Ascending aorta (tissue), 2 donors: ENCODE data around the gene CLDN12. TPM values are rescaled to one million over a fixed set of nuclear protein-coding genes. Genes with fewer than 3 reads are reported as not detected.

Experiments
- DNase-seq, 2 donors: peaks; one replicate each; pipeline ENCODE4 v3.0.0-alpha.2; 2019; ENCODE audit warnings: low spot score in 2 of 2
- H3K27ac ChIP-seq, 2 donors: fragments of 200-600 bp; sonication (generic); one replicate each; pipeline ENCODE4 v1.5.1; 2016 to 2017; ENCODE audit warnings: mild to moderate bottlenecking in 1 of 2
- H3K27me3 ChIP-seq: fragments of 200-600 bp; sonication (generic); one replicate; pipeline ENCODE4 v1.5.1; 2017
- H3K36me3 ChIP-seq, 2 donors: fragments of 200-600 bp; sonication (generic); one replicate each; pipeline ENCODE4 v1.5.1; 2016
- H3K4me1 ChIP-seq, 2 donors: fragments of 200-600 bp; sonication (generic); one replicate each; pipeline ENCODE4 v1.5.1; 2016 to 2017; ENCODE audit warnings: mild to moderate bottlenecking in 1 of 2
- H3K4me3 ChIP-seq, 2 donors: fragments of 200-600 bp; sonication (generic); one replicate each; pipeline ENCODE4 v1.5.1; 2016 to 2017; ENCODE audit warnings: mild to moderate bottlenecking in 1 of 2
- H3K9me3 ChIP-seq, 2 donors: fragments of 200-600 bp; sonication (generic); one replicate each; pipeline ENCODE4 v1.5.1; 2016
- intact Hi-C: fragments of 100-400 bp; cut with DNase I; formaldehyde crosslinking; loops from one replicate; pipeline ENCODE4 v1.15.1; 2023
- total RNA-seq: library from RNA; depleted of rRNA; stranded (reverse); fragments of >200 nt; gene quantifications from one replicate; pipeline ENCODE4 v1.1.0, GENCODE V29; 2016
- TF ChIP-seq, protein P1 (sequence below), 3 experiments: fragments of 200-600 bp in 2 of 3; fragments of 450-650 bp in 1 of 3; sonication (generic) in 2 of 3; IDR thresholded peaks; one replicate each; pipeline ENCODE4 v1.5.1; 2016 to 2019; ENCODE audit warnings: antibody characterized with exemption in 3 of 3, mild to moderate bottlenecking in 1 of 3, moderate library complexity in 1 of 3

Gene CLDN12
- total RNA-seq, 1 donor from 2014 or later = 55.3 TPM

GRCh38 chr7:90390926-90391325 is 12.3 kb upstream of the CLDN12 start:
- intact Hi-C loops = no loop called here
- no peaks in the 10 kb centered on the region for H3K27me3 ChIP-seq
- H3K4me3 ChIP-seq = no peak overlapping the region
- DNase-seq = no peak
- peaks cover 0 to 9% of the 10 kb centered on the region in 2 donors for H3K36me3 ChIP-seq
- TF ChIP-seq, protein P1, sequence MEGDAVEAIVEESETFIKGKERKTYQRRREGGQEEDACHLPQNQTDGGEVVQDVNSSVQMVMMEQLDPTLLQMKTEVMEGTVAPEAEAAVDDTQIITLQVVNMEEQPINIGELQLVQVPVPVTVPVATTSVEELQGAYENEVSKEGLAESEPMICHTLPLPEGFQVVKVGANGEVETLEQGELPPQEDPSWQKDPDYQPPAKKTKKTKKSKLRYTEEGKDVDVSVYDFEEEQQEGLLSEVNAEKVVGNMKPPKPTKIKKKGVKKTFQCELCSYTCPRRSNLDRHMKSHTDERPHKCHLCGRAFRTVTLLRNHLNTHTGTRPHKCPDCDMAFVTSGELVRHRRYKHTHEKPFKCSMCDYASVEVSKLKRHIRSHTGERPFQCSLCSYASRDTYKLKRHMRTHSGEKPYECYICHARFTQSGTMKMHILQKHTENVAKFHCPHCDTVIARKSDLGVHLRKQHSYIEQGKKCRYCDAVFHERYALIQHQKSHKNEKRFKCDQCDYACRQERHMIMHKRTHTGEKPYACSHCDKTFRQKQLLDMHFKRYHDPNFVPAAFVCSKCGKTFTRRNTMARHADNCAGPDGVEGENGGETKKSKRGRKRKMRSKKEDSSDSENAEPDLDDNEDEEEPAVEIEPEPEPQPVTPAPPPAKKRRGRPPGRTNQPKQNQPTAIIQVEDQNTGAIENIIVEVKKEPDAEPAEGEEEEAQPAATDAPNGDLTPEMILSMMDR (IDR thresholded peaks at IDR 0.05) = no peak
- no peaks in the 10 kb centered on the region for H3K4me1 ChIP-seq
- no peaks in the 10 kb centered on the region for H3K9me3 ChIP-seq
- no peak overlapping the region for H3K27ac ChIP-seq

GRCh38 chr7:90391488-90391887 is 11.8 kb upstream of the CLDN12 start:
- no peaks in the 10 kb centered on the region for H3K27me3 ChIP-seq
- intact Hi-C loops = no loop called here
- no peak overlapping the region for H3K27ac ChIP-seq
- peaks cover 0 to 5% of the 10 kb centered on the region in 2 donors for H3K36me3 ChIP-seq
- H3K4me3 ChIP-seq = no peak overlapping the region
- no peaks in the 10 kb centered on the region for H3K4me1 ChIP-seq
- no peak for DNase-seq
- H3K9me3 ChIP-seq = no peaks in the 10 kb centered on the region
- TF ChIP-seq, protein P1 (IDR thresholded peaks at IDR 0.05) = no peak

- Histone ChIP-seq H3K27me3 (no peaks in the 10 kb centered on the region), H3K36me3 (no peaks in the 10 kb centered on the region)
- intact Hi-C loops = no loop called here
Measured at GRCh38 chr7:90396420-90396819, 6.8 kb upstream of the CLDN12 start.

GRCh38 chr7:90401989-90402388 is 1.3 kb upstream of the CLDN12 start:
- Histone ChIP-seq H3K4me1 (no peaks in the 10 kb centered on the region), H3K27ac (no peak overlapping the region), H3K9me3 (peaks cover 0 to 10% of the 10 kb centered on the region in 2 donors), H3K36me3 (peaks cover 0 to 11% of the 10 kb centered on the region in 2 donors), H3K27me3 (no peaks in the 10 kb centered on the region), H3K4me3 (no peak overlapping the region)
- no peak for DNase-seq
- intact Hi-C loops = loop anchor here (5.0 to 10.0 kb wide), 3 partner anchors 137 to 863 kb away; partner anchors contain the start of genes CDK14 and FZD1
- TF ChIP-seq, protein P1 (IDR thresholded peaks at IDR 0.05) = no peak

More at GRCh38 chr7:90396420-90396819, 6.8 kb upstream of the CLDN12 start:
- peaks cover 0 to 10% of the 10 kb centered on the region in 2 donors for H3K9me3 ChIP-seq
- no peaks in the 10 kb centered on the region for H3K4me1 ChIP-seq
- TF ChIP-seq, protein P1 (IDR thresholded peaks at IDR 0.05) = no peak
- no peak overlapping the region for H3K27ac ChIP-seq
- H3K4me3 ChIP-seq = no peak overlapping the region
- no peak for DNase-seq

DNA sequence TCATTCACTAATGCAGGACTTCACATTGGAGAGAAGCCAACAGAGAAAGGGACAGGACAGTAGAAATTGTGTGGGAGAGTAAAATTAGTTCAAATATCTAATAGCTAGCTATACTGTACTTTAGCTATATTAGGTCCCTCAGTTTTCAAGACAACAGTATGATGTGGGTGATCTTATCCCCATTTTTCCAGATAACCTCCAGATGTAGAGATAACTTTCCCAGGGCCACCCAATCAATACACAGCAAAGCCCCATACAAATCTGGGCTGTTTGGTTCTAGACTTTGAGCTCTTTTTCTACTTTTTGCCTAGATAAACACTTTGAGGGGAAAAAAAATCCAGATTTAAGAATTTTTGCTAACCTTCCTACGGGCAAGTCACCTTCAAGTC is 482 bp upstream of the CLDN12 start:
- Histone ChIP-seq H3K4me3 (peak overlapping the region; percentile 63 to 69), H3K4me1 (no peaks in the 10 kb centered on the region), H3K36me3 (peaks cover 0 to 13% of the 10 kb centered on the region in 2 donors), H3K27ac (peak overlapping the region; percentile 84 to 88), H3K27me3 (no peaks in the 10 kb centered on the region), H3K9me3 (peaks cover 0 to 6% of the 10 kb centered on the region in 2 donors)
- TF ChIP-seq, protein P1 (IDR thresholded peaks at IDR 0.05) = no peak
- no peak for DNase-seq
- intact Hi-C loops = loop anchor here (1.0 to 10.0 kb wide), 4 partner anchors 56 to 862 kb away; partner anchors contain the start of genes CDK14, FZD1 and GTPBP10
